Mesenchymal stem cell (in vitro differentiated cells and primary cell): ENCODE results near the gene TSFM.
"Not testable (repeated sequence)": the region's sequence is repeated elsewhere in the genome, so short reads cannot be mapped to it uniquely, and the experiment has no call there.

Source experiments
- DNase-seq: peaks from one replicate; pipeline ENCODE4 v3.0.0-alpha.2; 2013
- H2AFZ ChIP-seq: one replicate; pipeline ENCODE4 v1.6.1; 2013; ENCODE audit warnings: low read depth, mild to moderate bottlenecking, control low read depth, inconsistent platforms, low read length, moderate library complexity
- H2AK5ac ChIP-seq: 2 replicates; pipeline ENCODE4 v1.6.1; 2013; ENCODE audit warnings: low read length, moderate library complexity, mild to moderate bottlenecking, inconsistent platforms; ENCODE audit not compliant: severe bottlenecking
- H2BK120ac ChIP-seq: one replicate; pipeline ENCODE4 v1.6.1; 2013; ENCODE audit warnings: low read depth, mild to moderate bottlenecking, inconsistent platforms, low read length, moderate library complexity
- H2BK12ac ChIP-seq, 2 experiments: one replicate each; pipeline ENCODE4 v1.6.1; 2013; ENCODE audit warnings: inconsistent platforms in 2 of 2, low read length in 2 of 2, mild to moderate bottlenecking in 2 of 2, moderate library complexity in 2 of 2, control low read depth in 1 of 2
- H2BK15ac ChIP-seq: one replicate; pipeline ENCODE4 v1.6.1; 2013; ENCODE audit warnings: mild to moderate bottlenecking, low read depth, inconsistent platforms; ENCODE audit not compliant: poor library complexity, severe bottlenecking
- H2BK5ac ChIP-seq: 2 replicates; pipeline ENCODE4 v1.6.1; 2013; ENCODE audit warnings: low read depth, mild to moderate bottlenecking, low read length, control low read depth, inconsistent platforms; ENCODE audit not compliant: poor library complexity, severe bottlenecking
- H3K14ac ChIP-seq, 2 experiments: one replicate each; pipeline ENCODE4 v1.6.1; 2013; ENCODE audit warnings: inconsistent platforms in 2 of 2, low read length in 2 of 2, control low read depth in 1 of 2, mild to moderate bottlenecking in 1 of 2, moderate library complexity in 1 of 2
- H3K18ac ChIP-seq, 2 experiments: one replicate each; pipeline ENCODE4 v1.6.1; 2013; ENCODE audit warnings: inconsistent platforms in 2 of 2, low read length in 2 of 2, control low read depth in 1 of 2, low read depth in 1 of 2, mild to moderate bottlenecking in 1 of 2
- H3K23ac ChIP-seq, 2 experiments: one replicate each; pipeline ENCODE4 v1.6.1; 2013; ENCODE audit warnings: inconsistent platforms in 2 of 2, low read length in 2 of 2, mild to moderate bottlenecking in 2 of 2, moderate library complexity in 2 of 2, control low read depth in 1 of 2
- H3K27ac ChIP-seq: 2 replicates; pipeline ENCODE4 v1.5.1; 2013; ENCODE audit warnings: mild to moderate bottlenecking, moderate library complexity, low read length, control low read depth, inconsistent platforms; ENCODE audit not compliant: poor library complexity, severe bottlenecking
- H3K27me3 ChIP-seq, 2 experiments: 2 replicates each; pipeline versions ENCODE4 v1.6.1 to v1.7.0; 2013; ENCODE audit warnings: low read length in 2 of 2, mild to moderate bottlenecking in 2 of 2, moderate library complexity in 2 of 2, control low read depth in 1 of 2, inconsistent platforms in 1 of 2; ENCODE audit not compliant: control insufficient read depth in 1 of 2, insufficient read depth in 1 of 2
- H3K36me3 ChIP-seq, 2 experiments: 2 replicates each; pipeline versions ENCODE4 v1.6.1 to v1.7.0; 2013; ENCODE audit warnings: low read length in 2 of 2, control low read depth in 1 of 2, inconsistent platforms in 1 of 2, low read depth in 1 of 2, mild to moderate bottlenecking in 1 of 2; ENCODE audit not compliant: insufficient read depth in 2 of 2, control insufficient read depth in 1 of 2
- H3K4ac ChIP-seq, 2 experiments: one replicate each; pipeline ENCODE4 v1.6.1; 2013; ENCODE audit warnings: inconsistent platforms in 2 of 2, low read length in 2 of 2, mild to moderate bottlenecking in 2 of 2, moderate library complexity in 2 of 2, control low read depth in 1 of 2, low read depth in 1 of 2
- H3K4me1 ChIP-seq: 2 replicates; pipeline ENCODE4 v1.6.1; 2013; ENCODE audit warnings: low read depth, low read length, control low read depth; ENCODE audit not compliant: control insufficient read depth, insufficient read depth
- H3K4me2 ChIP-seq: 2 replicates; pipeline ENCODE4 v1.6.1; 2013; ENCODE audit warnings: low read length, mild to moderate bottlenecking, inconsistent platforms; ENCODE audit not compliant: poor library complexity, severe bottlenecking
- H3K4me3 ChIP-seq, 2 experiments: 2 replicates each; pipeline versions ENCODE4 v1.5.1 to v1.7.0; 2013; ENCODE audit warnings: low read length in 2 of 2, mild to moderate bottlenecking in 2 of 2, control low read depth in 1 of 2, low read depth in 1 of 2; ENCODE audit not compliant: insufficient read depth in 1 of 2
- H3K79me1 ChIP-seq: replicated peaks from 2 replicates; pipeline ENCODE4 v1.6.1; 2013; ENCODE audit warnings: mild to moderate bottlenecking, control low read depth, low read length, inconsistent platforms; ENCODE audit not compliant: poor library complexity, severe bottlenecking
- H3K9ac ChIP-seq: 2 replicates; pipeline ENCODE4 v1.7.0; 2013; ENCODE audit warnings: mild to moderate bottlenecking, low read length, moderate library complexity
- H3K9me3 ChIP-seq: 2 replicates; pipeline ENCODE4 v1.7.0; 2013; ENCODE audit warnings: mild to moderate bottlenecking, low read length; ENCODE audit not compliant: control insufficient read depth
- H4K8ac ChIP-seq: one replicate; pipeline ENCODE4 v1.6.1; 2013; ENCODE audit warnings: inconsistent platforms, mild to moderate bottlenecking, low read length, moderate library complexity
- H4K91ac ChIP-seq: one replicate; pipeline ENCODE4 v1.6.1; 2013; ENCODE audit warnings: mild to moderate bottlenecking, low read length, inconsistent platforms
- WGBS: methylation state at CpG from one replicate; pipeline ENCODE4 v1.1.7; 2013; ENCODE audit warnings: mixed read lengths; 5-methylcytosine and 5-hydroxymethylcytosine counted together

Gene TSFM

DNA sequence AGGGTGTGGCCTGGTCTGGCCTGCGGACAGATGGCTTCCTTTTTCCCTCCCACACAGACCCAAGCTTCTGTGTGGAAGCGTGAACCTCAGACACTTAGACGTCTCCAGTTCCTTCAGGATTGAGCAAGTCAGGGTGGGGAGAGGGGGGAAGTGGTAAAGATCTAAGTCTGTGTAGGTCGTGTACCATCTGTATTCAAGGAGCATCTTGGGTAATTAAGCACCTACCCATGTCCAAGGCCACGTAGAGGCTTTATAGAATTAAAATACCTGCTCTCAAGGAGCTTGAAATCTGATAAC lies 34.2 kb downstream of the TSFM start:
- Histone ChIP-seq H4K8ac (no peak overlapping the region), H2AK5ac (no peak overlapping the region), H2BK12ac (no peak overlapping the region), H3K23ac (no peak overlapping the region), H3K4ac (no peak overlapping the region), H3K9ac (peak overlapping the region; percentile 10), H3K27me3 (no peaks in the 10 kb centered on the region), H3K14ac (no peak overlapping the region), H2BK5ac (no peak overlapping the region), H3K4me2 (no peak overlapping the region), H2BK15ac (no peak overlapping the region), H3K36me3 (peaks cover 57 to 77% of the 10 kb centered on the region in 2 experiments), H3K9me3 (no peaks in the 10 kb centered on the region), H3K79me1 (peaks cover 10% of the 10 kb centered on the region), H2AFZ (no peak overlapping the region), H4K91ac (no peak overlapping the region), H3K27ac (no peak overlapping the region), H2BK120ac (no peak overlapping the region), H3K18ac (no peak overlapping the region), H3K4me1 (peaks cover 8% of the 10 kb centered on the region), H3K4me3 (no peak overlapping the region)
- DNase-seq = no peak
- 74% methylated on average over 3 of the region's 5 CpGs for WGBS

DNA sequence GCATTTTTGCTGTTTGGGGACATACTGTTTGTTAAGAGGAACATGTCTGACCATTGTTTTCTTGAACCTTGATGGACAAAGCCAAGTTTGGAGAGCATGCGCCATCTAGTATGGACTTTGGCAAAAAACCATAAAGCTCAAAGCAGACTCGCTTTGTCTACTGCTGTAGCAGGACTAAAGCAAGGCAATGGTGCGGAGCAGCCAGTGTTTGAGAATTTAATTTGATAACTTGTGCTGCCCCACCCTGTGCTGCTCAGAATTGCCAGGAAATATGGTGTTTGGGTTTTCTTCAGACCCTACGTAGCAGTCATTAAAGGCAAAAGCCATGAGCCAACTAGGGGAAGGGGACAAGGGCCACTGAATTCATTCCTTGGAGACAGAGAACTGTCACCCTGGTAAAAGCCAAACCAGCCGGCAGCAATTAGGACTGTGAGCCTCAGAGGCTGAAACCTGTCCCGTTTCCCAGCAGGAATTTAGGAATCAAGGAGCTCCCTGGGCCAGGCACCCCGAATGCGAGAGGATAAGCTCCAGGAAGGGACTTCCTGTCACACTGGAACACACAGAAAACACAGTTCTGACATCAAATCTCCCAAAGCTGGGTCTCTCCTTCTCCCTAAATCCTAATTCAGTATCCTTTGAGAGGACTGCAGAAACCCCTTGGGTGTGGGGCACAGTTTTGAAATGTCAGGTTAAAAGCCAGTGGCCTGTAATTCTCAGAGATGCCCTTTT lies 34.8 kb downstream of the TSFM start:
- H3K4me3 ChIP-seq = no peak overlapping the region
- H3K9ac ChIP-seq = peak overlapping the region; percentile 10
- H3K9me3 ChIP-seq = no peaks in the 10 kb centered on the region
- H4K8ac ChIP-seq = no peak overlapping the region
- no peak overlapping the region for H2AFZ ChIP-seq
- H3K4me2 ChIP-seq = no peak overlapping the region
- H3K18ac ChIP-seq = no peak overlapping the region
- H3K4ac ChIP-seq = peak overlapping the region in 1 of 2 experiments; percentile 13
- H3K14ac ChIP-seq = no peak overlapping the region
- no peak overlapping the region for H2BK12ac ChIP-seq
- peaks cover 13% of the 10 kb centered on the region for H3K79me1 ChIP-seq
- no peak overlapping the region for H2BK5ac ChIP-seq
- no peak overlapping the region for H2BK120ac ChIP-seq
- H2BK15ac ChIP-seq = no peak overlapping the region
- no peak for DNase-seq
- no peaks in the 10 kb centered on the region for H3K27me3 ChIP-seq
- WGBS = 94% methylated on average over 8 of the region's 8 CpGs
- H4K91ac ChIP-seq = no peak overlapping the region
- no peak overlapping the region for H3K27ac ChIP-seq
- no peak overlapping the region for H3K23ac ChIP-seq
- peaks cover 8% of the 10 kb centered on the region for H3K4me1 ChIP-seq
- H3K36me3 ChIP-seq = peaks cover 63 to 79% of the 10 kb centered on the region in 2 experiments
- H2AK5ac ChIP-seq = no peak overlapping the region

DNA sequence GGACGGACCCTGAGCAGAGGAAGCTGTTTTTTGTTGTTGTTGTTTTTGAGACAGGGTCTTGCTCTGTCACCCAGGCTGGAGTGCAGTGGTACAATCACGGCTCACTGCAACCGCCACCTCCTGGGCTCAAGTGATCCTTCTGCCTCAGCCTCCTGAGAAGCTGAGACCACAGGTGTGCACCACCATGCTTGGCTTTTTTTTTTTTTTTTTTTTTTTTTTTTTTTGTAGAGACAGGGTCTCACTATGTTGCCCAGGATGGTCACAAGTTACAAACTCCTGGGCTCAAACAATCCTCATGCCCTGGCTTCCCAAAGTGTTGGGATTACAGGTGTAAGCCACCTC lies 35.4 kb downstream of the TSFM start:
- H2AFZ ChIP-seq, H3K27me3 ChIP-seq, H4K8ac ChIP-seq, H3K18ac ChIP-seq, H2AK5ac ChIP-seq, H4K91ac ChIP-seq, H3K4me1 ChIP-seq, H2BK15ac ChIP-seq, H2BK12ac ChIP-seq, H2BK5ac ChIP-seq, H3K23ac ChIP-seq, H3K4me2 ChIP-seq, H3K9ac ChIP-seq, H3K27ac ChIP-seq, H3K4ac ChIP-seq, H3K9me3 ChIP-seq, H3K14ac ChIP-seq, H2BK120ac ChIP-seq, DNase-seq, H3K4me3 ChIP-seq: not testable (repeated sequence)
- 89% methylated on average over 3 of the region's 3 CpGs for WGBS
- peaks cover 17% of the 10 kb centered on the region for H3K79me1 ChIP-seq
- H3K36me3 ChIP-seq = peaks cover 68 to 79% of the 10 kb centered on the region in 2 experiments

DNA sequence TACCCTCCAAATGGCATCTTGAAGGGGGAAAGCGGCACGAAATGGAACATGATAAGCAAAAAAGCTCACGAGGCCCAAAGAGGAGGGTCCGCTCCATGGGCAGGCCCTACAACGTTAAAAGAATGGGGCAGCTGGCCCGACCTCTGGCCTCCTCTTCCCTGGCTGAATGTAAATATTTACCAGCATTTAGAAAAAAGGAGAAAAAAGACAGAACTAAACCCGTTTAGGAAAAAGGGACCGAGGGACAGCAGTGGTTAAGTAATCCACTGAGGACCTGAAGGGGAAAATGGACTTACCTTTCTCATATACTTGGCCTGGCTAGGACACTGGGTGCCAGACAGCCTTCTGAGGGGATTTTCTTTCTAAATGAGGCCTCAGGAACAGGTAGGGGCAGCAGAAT lies 37.5 kb downstream of the TSFM start:
- H3K14ac ChIP-seq, H3K9me3 ChIP-seq, H2BK15ac ChIP-seq, H3K9ac ChIP-seq, H3K27ac ChIP-seq, DNase-seq, H2AK5ac ChIP-seq, H3K4me3 ChIP-seq, H3K18ac ChIP-seq, H3K23ac ChIP-seq, H3K4ac ChIP-seq, H3K4me2 ChIP-seq, H2AFZ ChIP-seq, H2BK12ac ChIP-seq, H4K91ac ChIP-seq, H2BK5ac ChIP-seq, H3K27me3 ChIP-seq, H4K8ac ChIP-seq, H2BK120ac ChIP-seq, H3K4me1 ChIP-seq: not testable (repeated sequence)
- Histone ChIP-seq H3K36me3 (peaks cover 77 to 92% of the 10 kb centered on the region in 2 experiments), H3K79me1 (peaks cover 35% of the 10 kb centered on the region)
- WGBS = 84% methylated on average over 8 of the region's 8 CpGs
